Measurements from ENCODE around the gene EDIL3. TPM values are rescaled to one million over a fixed set of nuclear protein-coding genes. Genes with fewer than 3 reads are reported as not detected.

The EDIL3 gene
- total and polyA plus RNA-seq, 2 donors from 2014 or later, result 5.2 to 32.8 TPM

DNA sequence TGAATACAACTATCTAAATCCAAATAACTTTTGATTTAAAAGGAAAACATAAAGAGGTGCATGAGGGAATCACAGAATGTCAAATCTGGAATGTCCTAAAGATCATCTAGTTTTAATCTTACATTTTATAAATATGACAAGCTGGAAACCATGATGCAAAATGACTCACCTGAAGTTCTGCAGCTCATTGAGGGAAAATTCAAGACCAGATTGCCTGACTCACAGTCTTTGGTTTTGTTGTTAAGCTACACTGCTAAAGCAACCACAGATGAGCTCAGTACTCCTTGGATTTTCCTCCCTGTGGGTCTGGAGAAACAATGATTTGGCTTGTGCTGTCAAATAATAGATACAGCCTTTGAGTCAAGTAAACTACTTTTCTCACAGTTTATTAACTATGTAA is 19.1 kb upstream of the EDIL3 start:
- Histone ChIP-seq H3K36me3 (ENCODE audit: control insufficient read depth in 2 of 3, insufficient read depth in 3 of 3, low read length in 3 of 3) (no peaks in the 10 kb centered on the region), H3K4me1 (ENCODE audit: control insufficient read depth in 2 of 3, insufficient read depth in 2 of 3, low read depth in 1 of 3, low read length in 3 of 3) (no peaks in the 10 kb centered on the region), H3K4me3 (ENCODE audit: low read length in 3 of 3) (no peak overlapping the region), H3K9me3 (ENCODE audit: control insufficient read depth in 2 of 3, insufficient read depth in 1 of 3, low read length in 3 of 3) (no peaks in the 10 kb centered on the region), H3K27me3 (ENCODE audit: control insufficient read depth, insufficient read depth, low read length) (no peaks in the 10 kb centered on the region), H3K9ac (ENCODE audit: low read length in 3 of 3) (no peak overlapping the region), H3K27ac (ENCODE audit: low read depth in 2 of 2, low read length in 2 of 2) (no peak overlapping the region)
- intact Hi-C loops (cut with DNase I), result no loop called here
- no peak for FAIRE-seq
- TF ChIP-seq, protein P1, sequence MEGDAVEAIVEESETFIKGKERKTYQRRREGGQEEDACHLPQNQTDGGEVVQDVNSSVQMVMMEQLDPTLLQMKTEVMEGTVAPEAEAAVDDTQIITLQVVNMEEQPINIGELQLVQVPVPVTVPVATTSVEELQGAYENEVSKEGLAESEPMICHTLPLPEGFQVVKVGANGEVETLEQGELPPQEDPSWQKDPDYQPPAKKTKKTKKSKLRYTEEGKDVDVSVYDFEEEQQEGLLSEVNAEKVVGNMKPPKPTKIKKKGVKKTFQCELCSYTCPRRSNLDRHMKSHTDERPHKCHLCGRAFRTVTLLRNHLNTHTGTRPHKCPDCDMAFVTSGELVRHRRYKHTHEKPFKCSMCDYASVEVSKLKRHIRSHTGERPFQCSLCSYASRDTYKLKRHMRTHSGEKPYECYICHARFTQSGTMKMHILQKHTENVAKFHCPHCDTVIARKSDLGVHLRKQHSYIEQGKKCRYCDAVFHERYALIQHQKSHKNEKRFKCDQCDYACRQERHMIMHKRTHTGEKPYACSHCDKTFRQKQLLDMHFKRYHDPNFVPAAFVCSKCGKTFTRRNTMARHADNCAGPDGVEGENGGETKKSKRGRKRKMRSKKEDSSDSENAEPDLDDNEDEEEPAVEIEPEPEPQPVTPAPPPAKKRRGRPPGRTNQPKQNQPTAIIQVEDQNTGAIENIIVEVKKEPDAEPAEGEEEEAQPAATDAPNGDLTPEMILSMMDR (IDR thresholded peaks at IDR 0.05; ENCODE audit: borderline replicate concordance, extremely low read depth, insufficient read depth), result no peak
- DNase-seq, result no peak

DNA sequence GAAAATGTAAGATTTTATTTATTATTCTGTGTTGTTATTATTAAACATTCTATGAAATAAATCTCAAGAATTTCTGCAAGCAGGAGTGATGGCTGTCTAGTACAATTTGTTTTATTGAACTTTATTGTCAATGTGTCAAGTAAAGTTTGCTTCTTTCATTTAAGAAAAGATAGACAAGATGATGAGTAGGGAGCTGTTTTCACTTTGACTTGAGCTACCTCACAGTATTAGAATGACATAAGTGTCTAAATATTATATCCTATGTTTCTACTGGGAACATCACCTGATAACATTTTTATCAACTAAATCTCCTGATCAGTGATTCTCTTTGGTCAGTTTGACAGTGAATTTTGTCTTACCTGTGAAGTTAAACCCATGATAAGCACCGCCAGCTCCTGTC is 12.7 kb upstream of the EDIL3 start:
- Histone ChIP-seq H3K4me1 (ENCODE audit: control insufficient read depth in 2 of 3, insufficient read depth in 2 of 3, low read depth in 1 of 3, low read length in 3 of 3) (no peaks in the 10 kb centered on the region), H3K36me3 (ENCODE audit: control insufficient read depth in 2 of 3, insufficient read depth in 3 of 3, low read length in 3 of 3) (no peaks in the 10 kb centered on the region), H3K27ac (ENCODE audit: low read depth in 2 of 2, low read length in 2 of 2) (no peak overlapping the region), H3K27me3 (ENCODE audit: control insufficient read depth, insufficient read depth, low read length) (no peaks in the 10 kb centered on the region), H3K9me3 (ENCODE audit: control insufficient read depth in 2 of 3, insufficient read depth in 1 of 3, low read length in 3 of 3) (no peaks in the 10 kb centered on the region), H3K4me3 (ENCODE audit: low read length in 3 of 3) (no peak overlapping the region), H3K9ac (ENCODE audit: low read length in 3 of 3) (no peak overlapping the region)
- DNase-seq (no peak), FAIRE-seq (no peak)
- TF ChIP-seq, protein P1 (IDR thresholded peaks at IDR 0.05; ENCODE audit: borderline replicate concordance, extremely low read depth, insufficient read depth), result no peak
- intact Hi-C loops (cut with DNase I), result no loop called here

DNA sequence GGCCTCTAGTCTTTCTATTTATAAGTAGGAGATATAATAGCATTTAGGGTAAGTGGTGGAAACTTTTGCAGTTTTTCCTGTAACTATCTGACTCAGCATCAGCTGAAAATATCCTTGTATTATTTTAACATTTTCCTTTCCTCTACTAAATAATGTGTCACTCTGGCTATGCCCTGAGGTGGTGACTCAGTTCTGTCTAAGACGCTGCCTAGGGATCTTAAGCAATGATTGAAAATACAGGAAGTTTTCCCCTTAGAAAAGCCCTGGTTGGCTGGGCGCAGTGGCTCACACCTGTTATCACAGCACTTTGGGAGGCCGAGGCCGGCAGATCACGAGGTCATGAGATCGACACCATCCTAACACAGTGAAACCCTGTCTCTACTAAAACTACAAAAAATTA is 9.3 kb upstream of the EDIL3 start:
- H3K4me1 ChIP-seq (ENCODE audit: control insufficient read depth in 2 of 3, insufficient read depth in 2 of 3, low read depth in 1 of 3, low read length in 3 of 3), result no peaks in the 10 kb centered on the region
- no peak overlapping the region for H3K27ac ChIP-seq (ENCODE audit: low read depth in 2 of 2, low read length in 2 of 2)
- H3K9ac ChIP-seq (ENCODE audit: low read length in 3 of 3), result no peak overlapping the region
- H3K27me3 ChIP-seq (ENCODE audit: control insufficient read depth, insufficient read depth, low read length), result no peaks in the 10 kb centered on the region
- TF ChIP-seq, protein P1 (IDR thresholded peaks at IDR 0.05; ENCODE audit: borderline replicate concordance, extremely low read depth, insufficient read depth), result no peak
- DNase-seq, result peak in 1 of 5 donors; percentile 73
- no peaks in the 10 kb centered on the region for H3K36me3 ChIP-seq (ENCODE audit: control insufficient read depth in 2 of 3, insufficient read depth in 3 of 3, low read length in 3 of 3)
- intact Hi-C loops (cut with DNase I), result no loop called here
- FAIRE-seq, result no peak
- no peak overlapping the region for H3K4me3 ChIP-seq (ENCODE audit: low read length in 3 of 3)
- H3K9me3 ChIP-seq (ENCODE audit: control insufficient read depth in 2 of 3, insufficient read depth in 1 of 3, low read length in 3 of 3), result no peaks in the 10 kb centered on the region

- Histone ChIP-seq H3K27me3 (ENCODE audit: control insufficient read depth, insufficient read depth, low read length) (no peaks in the 10 kb centered on the region), H3K9ac (ENCODE audit: low read length in 3 of 3) (no peak overlapping the region), H3K4me1 (ENCODE audit: control insufficient read depth in 2 of 3, insufficient read depth in 2 of 3, low read depth in 1 of 3, low read length in 3 of 3) (no peaks in the 10 kb centered on the region), H3K4me3 (ENCODE audit: low read length in 3 of 3) (no peak overlapping the region), H3K9me3 (ENCODE audit: control insufficient read depth in 2 of 3, insufficient read depth in 1 of 3, low read length in 3 of 3) (no peaks in the 10 kb centered on the region), H3K36me3 (ENCODE audit: control insufficient read depth in 2 of 3, insufficient read depth in 3 of 3, low read length in 3 of 3) (no peaks in the 10 kb centered on the region), H3K27ac (ENCODE audit: low read depth in 2 of 2, low read length in 2 of 2) (no peak overlapping the region)
- DNase-seq (no peak), FAIRE-seq (peak; percentile 75)
- intact Hi-C loops (cut with DNase I), result no loop called here
- TF ChIP-seq, protein P1 (IDR thresholded peaks at IDR 0.05; ENCODE audit: borderline replicate concordance, extremely low read depth, insufficient read depth), result no peak
These were observed 8.2 kb upstream of the EDIL3 start for GRCh38 chr5:84392836-84393235.

All from kidney (tissue), 14 donors.